HL-60 (cell line): ENCODE measurements around the gene CCDC158.

Experiments
- POLR2AphosphoS5 ChIP-seq: IDR thresholded peaks from 2 replicates; pipeline ENCODE4 v1.6.1; 2012; ENCODE audit warnings: low read depth
- SPI1 ChIP-seq: IDR thresholded peaks from 2 replicates; pipeline ENCODE4 v1.6.1; 2012; ENCODE audit warnings: low read depth, mild to moderate bottlenecking, borderline replicate concordance
- TF ChIP-seq, protein P1 (sequence below): IDR thresholded peaks from one replicate; pipeline ENCODE4 v1.5.1; 2011; ENCODE audit warnings: low read length, control low read depth, inconsistent platforms; ENCODE audit not compliant: insufficient read depth

GRCh38 chr4:76271248-76271647 is 149.7 kb downstream of the CCDC158 start:
- TF ChIP-seq, protein P1, sequence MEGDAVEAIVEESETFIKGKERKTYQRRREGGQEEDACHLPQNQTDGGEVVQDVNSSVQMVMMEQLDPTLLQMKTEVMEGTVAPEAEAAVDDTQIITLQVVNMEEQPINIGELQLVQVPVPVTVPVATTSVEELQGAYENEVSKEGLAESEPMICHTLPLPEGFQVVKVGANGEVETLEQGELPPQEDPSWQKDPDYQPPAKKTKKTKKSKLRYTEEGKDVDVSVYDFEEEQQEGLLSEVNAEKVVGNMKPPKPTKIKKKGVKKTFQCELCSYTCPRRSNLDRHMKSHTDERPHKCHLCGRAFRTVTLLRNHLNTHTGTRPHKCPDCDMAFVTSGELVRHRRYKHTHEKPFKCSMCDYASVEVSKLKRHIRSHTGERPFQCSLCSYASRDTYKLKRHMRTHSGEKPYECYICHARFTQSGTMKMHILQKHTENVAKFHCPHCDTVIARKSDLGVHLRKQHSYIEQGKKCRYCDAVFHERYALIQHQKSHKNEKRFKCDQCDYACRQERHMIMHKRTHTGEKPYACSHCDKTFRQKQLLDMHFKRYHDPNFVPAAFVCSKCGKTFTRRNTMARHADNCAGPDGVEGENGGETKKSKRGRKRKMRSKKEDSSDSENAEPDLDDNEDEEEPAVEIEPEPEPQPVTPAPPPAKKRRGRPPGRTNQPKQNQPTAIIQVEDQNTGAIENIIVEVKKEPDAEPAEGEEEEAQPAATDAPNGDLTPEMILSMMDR = no peak
- TF ChIP-seq POLR2AphosphoS5 (no peak), SPI1 (no peak)
